SU-DHL-6 (cell line): ENCODE results near the gene SLC24A3.

Source experiments
- EZH2phosphoT487 ChIP-seq: fragments of 200-600 bp; sonication (generic), shearing (Covaris generic); conservative IDR thresholded peaks from 2 replicates; pipeline ENCODE4 v1.6.1; 2018; ENCODE audit warnings: mild to moderate bottlenecking, antibody characterized with exemption, low read length, moderate library complexity, mixed read lengths
- TF ChIP-seq, protein P1 (sequence below): fragments of 200-600 bp; sonication (generic); IDR thresholded peaks from one replicate; pipeline ENCODE4 v1.5.1; 2017; ENCODE audit warnings: antibody characterized with exemption, mild to moderate bottlenecking, low read length, moderate library complexity; ENCODE audit not compliant: insufficient read depth, poor library complexity, severe bottlenecking

DNA sequence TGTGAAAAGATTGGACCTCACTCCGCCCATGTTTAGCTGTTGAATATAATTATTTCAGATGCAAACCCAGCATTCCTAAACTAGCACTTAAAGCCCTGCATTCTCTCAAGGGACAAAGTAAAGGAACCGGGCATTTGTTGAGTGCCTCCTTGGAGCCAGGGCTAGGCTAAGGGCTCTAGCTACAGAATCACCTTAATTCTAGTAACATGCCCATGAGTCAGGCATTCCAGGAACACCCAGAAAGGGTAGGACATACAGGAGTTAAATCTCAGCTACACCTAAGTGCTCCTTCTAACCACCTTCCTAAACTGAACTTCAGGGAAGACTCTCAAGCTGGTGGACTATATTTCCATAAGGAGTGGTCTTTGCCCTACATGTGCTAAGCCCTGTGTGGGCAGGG, 89.4 kb downstream of the SLC24A3 start:
- TF ChIP-seq, protein P1, sequence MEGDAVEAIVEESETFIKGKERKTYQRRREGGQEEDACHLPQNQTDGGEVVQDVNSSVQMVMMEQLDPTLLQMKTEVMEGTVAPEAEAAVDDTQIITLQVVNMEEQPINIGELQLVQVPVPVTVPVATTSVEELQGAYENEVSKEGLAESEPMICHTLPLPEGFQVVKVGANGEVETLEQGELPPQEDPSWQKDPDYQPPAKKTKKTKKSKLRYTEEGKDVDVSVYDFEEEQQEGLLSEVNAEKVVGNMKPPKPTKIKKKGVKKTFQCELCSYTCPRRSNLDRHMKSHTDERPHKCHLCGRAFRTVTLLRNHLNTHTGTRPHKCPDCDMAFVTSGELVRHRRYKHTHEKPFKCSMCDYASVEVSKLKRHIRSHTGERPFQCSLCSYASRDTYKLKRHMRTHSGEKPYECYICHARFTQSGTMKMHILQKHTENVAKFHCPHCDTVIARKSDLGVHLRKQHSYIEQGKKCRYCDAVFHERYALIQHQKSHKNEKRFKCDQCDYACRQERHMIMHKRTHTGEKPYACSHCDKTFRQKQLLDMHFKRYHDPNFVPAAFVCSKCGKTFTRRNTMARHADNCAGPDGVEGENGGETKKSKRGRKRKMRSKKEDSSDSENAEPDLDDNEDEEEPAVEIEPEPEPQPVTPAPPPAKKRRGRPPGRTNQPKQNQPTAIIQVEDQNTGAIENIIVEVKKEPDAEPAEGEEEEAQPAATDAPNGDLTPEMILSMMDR, result no peak
- TF ChIP-seq EZH2phosphoT487, result no peak
